Psoas muscle (tissue), 8 donors: Measurements from ENCODE around the gene HPX. TPM values are rescaled to one million over a fixed set of nuclear protein-coding genes. Genes with fewer than 3 reads are reported as not detected.

Experiments
- ATAC-seq, 4 donors: fragments of 200-7000 bp; cut with Tn5 transposase; one replicate each; pipeline ENCODE4 v1.9.1; 2020; ENCODE audit warnings: moderate library complexity in 3 of 4, mild to moderate bottlenecking in 2 of 4
- DNase-seq, 2 donors: peaks; one replicate each; pipeline ENCODE4 v3.0.0-alpha.2; 2020
- H3K27ac ChIP-seq: fragments of 200-600 bp; one replicate; pipeline ENCODE4 v1.8.0; 2022
- H3K27me3 ChIP-seq, 3 donors: fragments of 200-600 bp in 1 of 3; one replicate each; pipeline versions ENCODE4 v1.6.1 to v1.8.0; 2013 to 2022; ENCODE audit warnings: low read length in 2 of 3, mild to moderate bottlenecking in 2 of 3, moderate library complexity in 1 of 3; ENCODE audit not compliant: insufficient read depth in 3 of 3
- H3K36me3 ChIP-seq, 2 donors: fragments of 200-600 bp in 1 of 2; one replicate each; pipeline versions ENCODE4 v1.6.1 to v1.8.0; 2013 to 2022; ENCODE audit warnings: low read depth in 1 of 2, mild to moderate bottlenecking in 1 of 2, moderate library complexity in 1 of 2; ENCODE audit not compliant: insufficient read depth in 1 of 2
- H3K4me1 ChIP-seq: fragments of 200-600 bp; one replicate; pipeline ENCODE4 v1.8.0; 2022
- H3K4me3 ChIP-seq: fragments of 200-600 bp; one replicate; pipeline ENCODE4 v1.8.0; 2022; ENCODE audit warnings: mild to moderate bottlenecking
- H3K9me3 ChIP-seq: fragments of 200-600 bp; one replicate; pipeline ENCODE4 v1.8.0; 2022
- WGBS, 3 donors: extraction: QIAGEN DNeasy Blood & Tissue Kit; methylation state at CpG; one replicate each; pipeline versions ENCODE4 v1.1.6 to v1.1.7; 2013; 5-methylcytosine and 5-hydroxymethylcytosine counted together
- intact Hi-C, 2 donors: fragments of 100-400 bp; cut with DNase I; formaldehyde crosslinking; loops; one replicate each; pipeline versions ENCODE4 v1.11.0 to v1.14.2; 2022
- polyA plus RNA-seq, 3 donors: library from polyadenylated mRNA; stranded (reverse); fragments of 200-250 nt; gene quantifications; one replicate each; pipeline ENCODE4 v1.2.3, GENCODE V29; 2013
- total RNA-seq, 4 donors: library from RNA; stranded (reverse); fragmentation: NEBNext Ultra II Directional in 2 of 4; extraction: Animal tissue kit (Norgen Biotek cat#: 25700) in 2 of 4; gene quantifications; one replicate each; pipeline versions ENCODE4 v1.2.1 to v1.2.4, GENCODE V29; 2021 to 2023
- TF ChIP-seq, protein P1 (sequence below): fragments of 200-600 bp; IDR thresholded peaks from one replicate; pipeline ENCODE4 v1.8.0; 2022; ENCODE audit warnings: antibody characterized with exemption
- donor health status: healthy with polysubstance abuse.
- donor health status: DM: no; HTN: no; CAD: no; lungs with moderate emphysema.
- donor health status: Bipolar disorder and iron deficiency.
- donor health status: healthy.
- donor health status: DM: yes; HTN: yes; CAD: no.
- donor health status: DM: no; HTN: no; CAD: no.
- donor health status: DM: no; HTN: no; CAD: no.
- donor health status: DM: yes; HTN: yes; CAD: no.

The HPX gene
- total and polyA plus RNA-seq, 7 donors: 0.04 to 0.75 (median 0.35) TPM; not detected in 1

DNA sequence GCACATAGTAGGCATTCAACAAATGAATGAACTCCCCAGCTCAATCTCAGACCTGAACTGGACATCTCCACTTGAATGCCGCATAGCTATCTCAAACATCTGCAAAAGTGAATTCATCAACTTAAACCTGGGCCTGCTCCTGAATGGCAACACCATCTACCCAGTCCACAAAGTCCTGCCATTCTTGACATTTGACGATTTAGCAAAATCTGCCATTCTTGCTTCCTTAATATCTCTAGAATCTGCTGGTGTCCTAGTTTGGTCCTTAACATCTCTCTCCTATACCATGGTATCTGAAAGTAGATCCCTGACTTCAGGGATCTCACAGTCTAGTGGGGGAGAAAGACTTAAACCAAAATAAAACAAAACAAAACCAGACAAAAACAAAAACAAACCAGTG is 12.4 kb upstream of the HPX start:
- Histone ChIP-seq H3K4me1 (peaks cover 11% of the 10 kb centered on the region), H3K27ac (no peak overlapping the region), H3K4me3 (no peak overlapping the region), H3K36me3 (peaks cover 10 to 89% of the 10 kb centered on the region in 2 donors), H3K9me3 (no peaks in the 10 kb centered on the region), H3K27me3 (no peaks in the 10 kb centered on the region)
- intact Hi-C loops: no loop called here
- 93 to 96% (median 94%) methylated on average over 2 of the region's 2 CpGs for WGBS, 3 donors
- DNase-seq: no peak
- TF ChIP-seq, protein P1, sequence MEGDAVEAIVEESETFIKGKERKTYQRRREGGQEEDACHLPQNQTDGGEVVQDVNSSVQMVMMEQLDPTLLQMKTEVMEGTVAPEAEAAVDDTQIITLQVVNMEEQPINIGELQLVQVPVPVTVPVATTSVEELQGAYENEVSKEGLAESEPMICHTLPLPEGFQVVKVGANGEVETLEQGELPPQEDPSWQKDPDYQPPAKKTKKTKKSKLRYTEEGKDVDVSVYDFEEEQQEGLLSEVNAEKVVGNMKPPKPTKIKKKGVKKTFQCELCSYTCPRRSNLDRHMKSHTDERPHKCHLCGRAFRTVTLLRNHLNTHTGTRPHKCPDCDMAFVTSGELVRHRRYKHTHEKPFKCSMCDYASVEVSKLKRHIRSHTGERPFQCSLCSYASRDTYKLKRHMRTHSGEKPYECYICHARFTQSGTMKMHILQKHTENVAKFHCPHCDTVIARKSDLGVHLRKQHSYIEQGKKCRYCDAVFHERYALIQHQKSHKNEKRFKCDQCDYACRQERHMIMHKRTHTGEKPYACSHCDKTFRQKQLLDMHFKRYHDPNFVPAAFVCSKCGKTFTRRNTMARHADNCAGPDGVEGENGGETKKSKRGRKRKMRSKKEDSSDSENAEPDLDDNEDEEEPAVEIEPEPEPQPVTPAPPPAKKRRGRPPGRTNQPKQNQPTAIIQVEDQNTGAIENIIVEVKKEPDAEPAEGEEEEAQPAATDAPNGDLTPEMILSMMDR: no peak
- ATAC-seq: no peak

DNA sequence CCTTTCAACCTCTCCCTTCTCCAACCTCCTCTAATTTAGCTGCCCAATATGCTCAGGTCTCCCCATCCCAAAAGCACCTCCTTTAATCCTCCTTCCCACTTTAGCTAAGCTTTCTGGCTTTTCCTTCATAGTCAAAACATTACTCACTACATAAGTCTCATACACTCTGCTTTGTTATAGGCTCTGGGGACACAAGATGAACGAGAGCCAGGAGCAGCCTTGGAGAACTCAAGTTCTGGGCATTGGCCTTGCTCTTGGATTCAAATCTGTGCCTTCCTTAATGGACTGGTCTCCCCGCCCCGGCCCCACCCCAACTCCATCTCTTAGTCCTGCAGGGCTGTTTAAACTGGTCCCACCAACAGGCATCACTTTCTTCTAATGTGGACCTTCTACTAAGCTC is 11.4 kb upstream of the HPX start:
- Histone ChIP-seq H3K9me3 (no peaks in the 10 kb centered on the region), H3K4me1 (peaks cover 11% of the 10 kb centered on the region), H3K27ac (no peak overlapping the region), H3K4me3 (no peak overlapping the region), H3K36me3 (peaks cover 10 to 88% of the 10 kb centered on the region in 2 donors), H3K27me3 (no peaks in the 10 kb centered on the region)
- ATAC-seq (no peak), DNase-seq (no peak)
- intact Hi-C loops: no loop called here
- 85 to 90% (median 88%) methylated on average over 3 of the region's 3 CpGs for WGBS, 3 donors
- TF ChIP-seq, protein P1: no peak

DNA sequence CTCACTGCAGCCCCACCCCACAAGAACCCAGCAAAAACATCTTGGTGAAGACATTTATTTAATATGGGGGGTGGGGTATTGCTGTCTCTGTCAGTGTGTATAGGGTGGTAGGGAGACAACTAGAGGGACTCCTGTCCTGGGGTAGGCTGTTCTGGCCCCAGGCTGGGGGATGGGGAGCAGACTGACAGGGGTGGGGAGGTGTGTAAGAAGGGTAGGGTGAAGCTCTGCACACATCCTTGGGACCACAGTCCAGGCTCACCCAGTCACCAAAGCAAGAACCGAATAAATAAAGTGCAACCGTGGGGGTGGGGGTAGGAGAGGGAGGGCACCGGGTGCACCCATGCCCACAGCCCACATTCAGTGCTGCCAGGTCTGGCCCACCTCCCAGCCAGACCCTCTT is 7.8 kb upstream of the HPX start:
- ATAC-seq (no peak), DNase-seq (no peak)
- no peak overlapping the region for H3K27ac ChIP-seq
- H3K9me3 ChIP-seq: no peaks in the 10 kb centered on the region
- no peaks in the 10 kb centered on the region for H3K4me1 ChIP-seq
- H3K36me3 ChIP-seq: peaks cover 7 to 54% of the 10 kb centered on the region in 2 donors
- no peaks in the 10 kb centered on the region for H3K27me3 ChIP-seq
- intact Hi-C loops: no loop called here
- TF ChIP-seq, protein P1: no peak
- WGBS, 3 donors: 91 to 95% (median 94%) methylated on average over 3 of the region's 3 CpGs
- no peak overlapping the region for H3K4me3 ChIP-seq

DNA sequence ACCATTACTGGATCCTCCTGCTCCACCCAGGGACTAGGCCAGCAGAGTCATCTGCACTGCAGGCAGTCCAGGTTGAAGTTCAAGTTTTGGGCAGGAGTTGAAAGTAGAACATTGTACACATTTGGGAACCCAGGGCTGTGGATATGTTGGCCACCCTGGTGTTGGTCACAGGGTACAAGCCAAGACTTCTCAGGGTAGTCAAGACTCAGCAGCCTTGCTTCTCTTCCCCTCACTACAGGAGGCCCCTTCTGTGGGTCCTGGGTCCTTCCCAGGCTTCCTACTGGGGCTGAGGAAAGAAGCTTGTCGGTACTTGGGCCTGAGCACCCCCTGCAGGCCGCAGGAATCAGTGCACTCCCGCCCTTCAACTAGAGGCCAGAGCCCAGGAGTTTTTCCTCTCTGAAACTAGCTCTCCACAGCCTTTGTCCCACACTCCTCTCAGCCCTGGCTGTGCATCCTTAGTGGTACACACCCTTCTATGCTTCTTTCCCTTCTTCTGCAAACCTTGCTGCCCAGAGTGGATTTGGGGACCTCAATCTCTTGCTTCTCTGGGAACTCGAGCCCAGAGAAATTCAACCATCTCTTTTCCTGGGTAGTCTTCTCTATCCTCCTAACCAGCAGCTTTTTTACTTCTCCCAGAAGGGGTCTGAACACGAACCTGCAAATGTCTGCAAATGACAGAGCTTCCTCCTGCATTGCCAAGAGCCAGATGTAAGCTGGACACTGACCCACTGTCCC is 2.6 kb upstream of the HPX start:
- peak; percentile 54 to 66 for DNase-seq
- Histone ChIP-seq H3K4me1 (no peaks in the 10 kb centered on the region), H3K27me3 (no peaks in the 10 kb centered on the region), H3K27ac (no peak overlapping the region), H3K4me3 (no peak overlapping the region), H3K9me3 (no peaks in the 10 kb centered on the region), H3K36me3 (peaks cover 0 to 11% of the 10 kb centered on the region in 2 donors)
- WGBS, 3 donors: 32 to 33% (median 32%) methylated on average over 5 of the region's 5 CpGs
- TF ChIP-seq, protein P1: peak; percentile 75
- peak; percentile 79 to 92 (median 84) for ATAC-seq
- intact Hi-C loops: loop anchor here (1.0 to 2.0 kb wide), 2 partner anchors 63 to 64 kb away; no protein-coding TSS in a partner anchor
